Uterus (tissue), 4 donors: Measurements from ENCODE around the gene BTG3. TPM values are rescaled to one million over a fixed set of nuclear protein-coding genes. Genes with fewer than 3 reads are reported as not detected.

Source experiments
- DNase-seq, 2 donors: peaks; one replicate each; pipeline ENCODE4 v3.0.0-alpha.2; 2019 to 2020
- H3K27ac ChIP-seq, 2 donors: fragments of 200-600 bp; sonication (generic); 1 replicate in 1 of 2; 2 replicates in 1 of 2; pipeline ENCODE4 v1.5.1; 2016 to 2018
- H3K27me3 ChIP-seq, 2 donors: fragments of 200-600 bp; sonication (generic); one replicate each; pipeline ENCODE4 v1.5.1; 2018 to 2019; ENCODE audit warnings: control low read depth in 1 of 2
- H3K36me3 ChIP-seq, 2 donors: fragments of 200-600 bp; sonication (generic); one replicate each; pipeline ENCODE4 v1.5.1; 2019; ENCODE audit warnings: control low read depth in 1 of 2
- H3K4me1 ChIP-seq, 2 donors: fragments of 200-600 bp; sonication (generic); one replicate each; pipeline ENCODE4 v1.5.1; 2018 to 2019; ENCODE audit warnings: control low read depth in 1 of 2
- H3K4me3 ChIP-seq, 2 donors: fragments of 200-600 bp; sonication (generic); 1 replicate in 1 of 2; 2 replicates in 1 of 2; pipeline ENCODE4 v1.5.1; 2018 to 2019; ENCODE audit warnings: mild to moderate bottlenecking in 1 of 2
- H3K9me3 ChIP-seq, 2 donors: fragments of 200-600 bp; sonication (generic); one replicate each; pipeline ENCODE4 v1.5.1; 2019; ENCODE audit warnings: control low read depth in 1 of 2
- POLR2A ChIP-seq, 2 donors: fragments of 450-650 bp; IDR thresholded peaks; one replicate each; pipeline ENCODE4 v1.6.1; 2016; ENCODE audit warnings: antibody characterized with exemption in 2 of 2, mild to moderate bottlenecking in 1 of 2, moderate library complexity in 1 of 2
- intact Hi-C: fragments of 100-400 bp; cut with DNase I; formaldehyde crosslinking; loops from one replicate; pipeline ENCODE4 v1.15.1; 2023; ENCODE audit warnings: low total_unique reads
- total RNA-seq, 4 donors: library from RNA; depleted of rRNA in 3 of 4; stranded (reverse); fragments of >200 nt in 3 of 4; gene quantifications; one replicate each; pipeline versions ENCODE4 v1.1.0 to v1.2.4, GENCODE V29; 2014 to 2023
- TF ChIP-seq, protein P1 (sequence below), 4 experiments: fragments of 200-600 bp in 2 of 4; fragments of 450-650 bp in 2 of 4; sonication (generic) in 2 of 4; IDR thresholded peaks; one replicate each; pipeline ENCODE4 v1.5.1; 2016 to 2019; ENCODE audit warnings: antibody characterized with exemption in 4 of 4, mild to moderate bottlenecking in 2 of 4, moderate library complexity in 1 of 4
- donor health status: DM: yes; HTN: yes; CAD: no.

BTG3 gene
- total RNA-seq, 4 donors from 2014 or later: 32.8 to 160 (median 74.8) TPM

GRCh38 chr21:17611414-17612022 is 1.2 kb downstream of the BTG3 start:
- TF ChIP-seq, protein P1, sequence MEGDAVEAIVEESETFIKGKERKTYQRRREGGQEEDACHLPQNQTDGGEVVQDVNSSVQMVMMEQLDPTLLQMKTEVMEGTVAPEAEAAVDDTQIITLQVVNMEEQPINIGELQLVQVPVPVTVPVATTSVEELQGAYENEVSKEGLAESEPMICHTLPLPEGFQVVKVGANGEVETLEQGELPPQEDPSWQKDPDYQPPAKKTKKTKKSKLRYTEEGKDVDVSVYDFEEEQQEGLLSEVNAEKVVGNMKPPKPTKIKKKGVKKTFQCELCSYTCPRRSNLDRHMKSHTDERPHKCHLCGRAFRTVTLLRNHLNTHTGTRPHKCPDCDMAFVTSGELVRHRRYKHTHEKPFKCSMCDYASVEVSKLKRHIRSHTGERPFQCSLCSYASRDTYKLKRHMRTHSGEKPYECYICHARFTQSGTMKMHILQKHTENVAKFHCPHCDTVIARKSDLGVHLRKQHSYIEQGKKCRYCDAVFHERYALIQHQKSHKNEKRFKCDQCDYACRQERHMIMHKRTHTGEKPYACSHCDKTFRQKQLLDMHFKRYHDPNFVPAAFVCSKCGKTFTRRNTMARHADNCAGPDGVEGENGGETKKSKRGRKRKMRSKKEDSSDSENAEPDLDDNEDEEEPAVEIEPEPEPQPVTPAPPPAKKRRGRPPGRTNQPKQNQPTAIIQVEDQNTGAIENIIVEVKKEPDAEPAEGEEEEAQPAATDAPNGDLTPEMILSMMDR (IDR thresholded peaks at IDR 0.05): peak in 2 of 4 experiments; percentile 3 to 7
- peak; percentile 62 to 73 for TF ChIP-seq POLR2A (IDR thresholded peaks at IDR 0.05)
- no peaks in the 10 kb centered on the region for H3K36me3 ChIP-seq
- H3K4me3 ChIP-seq: peak overlapping the region; percentile 73 to 77
- H3K27ac ChIP-seq: peak overlapping the region; percentile 91 to 96
- intact Hi-C loops: no loop called here
- peaks cover 0 to 2% of the 10 kb centered on the region in 2 donors for H3K4me1 ChIP-seq
- H3K9me3 ChIP-seq: no peaks in the 10 kb centered on the region
- H3K27me3 ChIP-seq: no peaks in the 10 kb centered on the region
- DNase-seq: peak; percentile 83 to 89

DNA sequence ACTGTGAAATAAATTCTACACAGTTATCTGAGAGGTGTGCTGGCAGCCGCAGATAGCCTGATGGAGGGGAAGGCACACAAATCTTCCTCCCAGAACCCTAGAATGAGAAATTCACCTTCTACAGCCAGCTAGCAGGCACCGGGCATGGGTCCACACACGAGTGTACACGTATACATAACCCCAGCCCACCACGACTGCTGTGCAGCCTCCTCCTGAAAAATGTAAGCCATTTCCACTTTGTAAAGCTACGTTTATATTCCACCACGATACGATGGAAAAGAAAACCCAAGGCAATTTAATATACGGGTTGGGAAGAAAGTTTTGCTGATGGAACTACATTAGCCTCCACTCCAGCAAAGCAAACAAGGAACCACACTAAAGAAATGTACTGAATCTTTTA is 1.8 kb downstream of the BTG3 start:
- Histone ChIP-seq H3K9me3 (no peaks in the 10 kb centered on the region), H3K36me3 (no peaks in the 10 kb centered on the region), H3K27ac (peak overlapping the region; percentile 91 to 96), H3K4me1 (peaks cover 0 to 2% of the 10 kb centered on the region in 2 donors), H3K4me3 (peak overlapping the region; percentile 73 to 77), H3K27me3 (no peaks in the 10 kb centered on the region)
- intact Hi-C loops: no loop called here
- DNase-seq: peak in 1 of 2 donors; percentile 29
- no peak for TF ChIP-seq POLR2A (IDR thresholded peaks at IDR 0.05)
- TF ChIP-seq, protein P1 (IDR thresholded peaks at IDR 0.05): no peak

DNA sequence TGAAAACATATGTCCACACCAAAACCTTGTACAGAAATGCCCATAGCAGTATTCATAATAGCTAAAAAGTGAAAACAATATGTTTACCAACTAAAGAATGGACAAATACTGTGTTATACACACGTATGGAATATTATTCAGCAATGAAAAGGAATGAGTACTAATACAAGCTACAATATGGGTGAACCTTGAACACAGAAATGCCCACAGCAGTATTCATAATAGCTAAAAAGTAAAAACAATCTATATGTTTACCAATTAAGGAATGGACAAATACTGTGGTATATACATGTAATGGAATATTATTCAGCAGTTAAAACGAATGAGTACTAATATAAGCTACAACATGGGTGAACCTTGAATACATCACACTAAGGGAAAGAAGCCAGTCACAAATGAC is 3.0 kb downstream of the BTG3 start:
- peak overlapping the region in 1 of 2 donors; percentile 91 for H3K27ac ChIP-seq
- no peak for DNase-seq
- TF ChIP-seq, protein P1 (IDR thresholded peaks at IDR 0.05): no peak
- no peak for TF ChIP-seq POLR2A (IDR thresholded peaks at IDR 0.05)
- intact Hi-C loops: no loop called here
- peaks cover 0 to 2% of the 10 kb centered on the region in 2 donors for H3K4me1 ChIP-seq
- no peak overlapping the region for H3K4me3 ChIP-seq
- H3K9me3 ChIP-seq: no peaks in the 10 kb centered on the region
- H3K27me3 ChIP-seq: no peaks in the 10 kb centered on the region
- H3K36me3 ChIP-seq: no peaks in the 10 kb centered on the region

GRCh38 chr21:17607684-17608083 is 5.0 kb downstream of the BTG3 start:
- intact Hi-C loops: no loop called here
- TF ChIP-seq, protein P1 (IDR thresholded peaks at IDR 0.05): no peak

GRCh38 chr21:17602874-17603273 is 9.8 kb downstream of the BTG3 start:
- H3K4me3 ChIP-seq: no peak overlapping the region
- TF ChIP-seq POLR2A (IDR thresholded peaks at IDR 0.05): no peak
- TF ChIP-seq, protein P1 (IDR thresholded peaks at IDR 0.05): no peak
- DNase-seq: no peak
- intact Hi-C loops: no loop called here
- no peaks in the 10 kb centered on the region for H3K9me3 ChIP-seq
- no peaks in the 10 kb centered on the region for H3K27me3 ChIP-seq
- H3K27ac ChIP-seq: no peak overlapping the region
- no peaks in the 10 kb centered on the region for H3K4me1 ChIP-seq
- no peaks in the 10 kb centered on the region for H3K36me3 ChIP-seq

More at GRCh38 chr21:17607684-17608083, 5.0 kb downstream of the BTG3 start:
- no peak for DNase-seq
- no peaks in the 10 kb centered on the region for H3K27me3 ChIP-seq
- H3K27ac ChIP-seq: no peak overlapping the region
- no peaks in the 10 kb centered on the region for H3K4me1 ChIP-seq
- H3K9me3 ChIP-seq: no peaks in the 10 kb centered on the region
- no peak overlapping the region for H3K4me3 ChIP-seq
- H3K36me3 ChIP-seq: no peaks in the 10 kb centered on the region
